Measurements from ENCODE around the gene DMRT3. TPM values are rescaled to one million over a fixed set of nuclear protein-coding genes. Genes with fewer than 3 reads are reported as not detected.
A peak's percentile ranks its signal among the peaks of the same experiment; 100 is the strongest.

DMRT3 gene, protein sequence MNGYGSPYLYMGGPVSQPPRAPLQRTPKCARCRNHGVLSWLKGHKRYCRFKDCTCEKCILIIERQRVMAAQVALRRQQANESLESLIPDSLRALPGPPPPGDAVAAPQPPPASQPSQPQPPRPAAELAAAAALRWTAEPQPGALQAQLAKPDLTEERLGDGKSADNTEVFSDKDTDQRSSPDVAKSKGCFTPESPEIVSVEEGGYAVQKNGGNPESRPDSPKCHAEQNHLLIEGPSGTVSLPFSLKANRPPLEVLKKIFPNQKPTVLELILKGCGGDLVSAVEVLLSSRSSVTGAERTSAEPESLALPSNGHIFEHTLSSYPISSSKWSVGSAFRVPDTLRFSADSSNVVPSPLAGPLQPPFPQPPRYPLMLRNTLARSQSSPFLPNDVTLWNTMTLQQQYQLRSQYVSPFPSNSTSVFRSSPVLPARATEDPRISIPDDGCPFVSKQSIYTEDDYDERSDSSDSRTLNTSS
- not detected in 2 replicates for total RNA-seq
- polyA plus RNA-seq: 0.28 TPM in 1 of 2 replicates, not detected in the other

DNA sequence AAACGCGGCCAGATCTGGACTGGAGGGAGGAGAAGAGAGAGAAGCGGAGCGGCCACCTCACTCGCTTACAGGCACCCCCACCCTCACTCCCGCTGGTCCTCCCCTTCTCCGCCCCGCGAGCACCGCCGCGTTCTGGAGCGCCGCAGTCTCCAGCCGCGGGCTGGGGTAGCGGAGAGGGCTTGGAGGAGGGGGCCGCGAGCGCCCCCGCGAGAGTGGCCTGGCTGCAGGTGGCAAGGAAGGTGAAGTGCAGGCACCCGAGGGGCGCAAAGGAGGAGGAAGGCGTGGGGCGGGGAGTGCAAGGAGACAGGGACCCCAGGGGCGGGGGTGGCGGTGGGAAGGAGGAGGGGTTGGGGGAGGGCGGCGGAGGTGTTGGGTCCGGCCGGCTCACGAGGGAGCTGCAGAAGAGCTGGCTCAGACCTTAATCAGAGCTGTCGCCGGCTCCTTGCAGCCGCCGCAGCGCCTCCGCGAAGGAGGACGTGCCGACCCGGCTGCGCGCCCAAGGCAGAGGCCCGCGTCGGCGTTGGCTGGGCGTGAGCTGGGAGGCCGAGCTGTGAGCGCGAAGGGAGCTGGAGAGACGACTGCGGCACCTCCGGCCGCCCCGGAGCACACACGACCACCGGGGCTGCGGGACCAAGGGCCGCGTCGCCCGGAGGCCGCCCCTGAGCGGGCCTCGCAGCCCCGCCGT, at the start of gene DMRT3:
TSS of gene DMRT3 (plus strand) at position 398 of the 685 bp plus-strand sequence. CDS start 347 bp downstream, outside the sequence.
- Histone ChIP-seq H3K79me2 (no peaks in the 10 kb centered on the region), H2AFZ (peak within 1 kb of the TSS; percentile 56)

DNA sequence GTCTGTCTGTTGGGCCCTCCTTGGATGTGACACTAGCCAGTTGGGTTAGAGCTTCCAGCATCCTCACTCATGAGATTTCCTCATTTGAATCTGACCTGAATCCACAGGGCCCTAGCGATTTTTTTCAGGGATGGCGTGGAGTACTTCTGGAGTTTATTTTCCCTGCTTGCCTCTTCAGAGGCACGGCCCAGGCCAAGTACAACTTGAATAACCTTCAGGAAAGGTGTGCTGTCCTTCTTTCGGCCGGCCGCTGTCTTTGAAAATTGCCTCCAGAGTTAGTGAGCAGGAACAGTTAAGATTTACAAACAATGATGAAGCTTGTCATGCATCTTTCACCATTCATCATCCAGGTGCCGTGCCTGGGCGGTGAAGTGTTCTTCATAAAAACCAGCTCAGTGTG, 49.5 kb upstream of the DMRT3 start:
- Histone ChIP-seq H3K27me3 (no peaks in the 10 kb centered on the region), H3K4me2 (no peak overlapping the region), H3K27ac (no peak overlapping the region), H3K79me2 (no peaks in the 10 kb centered on the region), H3K4me3 (no peak overlapping the region), H2AFZ (no peak overlapping the region), H3K36me3 (replicated peaks; ENCODE audit: insufficient read depth, low read depth) (no peaks in the 10 kb centered on the region), H3K9me3 (ENCODE audit: low read depth) (no peaks in the 10 kb centered on the region), H3K4me1 (ENCODE audit: insufficient read depth) (no peaks in the 10 kb centered on the region), H4K20me1 (ENCODE audit: insufficient read depth, poor library complexity, severe bottlenecking) (no peaks in the 10 kb centered on the region), H3K9me2 (replicated peaks; ENCODE audit: insufficient read depth) (no peaks in the 10 kb centered on the region)
- TF ChIP-seq EZH2 (IDR thresholded peaks at IDR 0.05; ENCODE audit: borderline replicate concordance) (no peak), EZH2phosphoT487 (IDR thresholded peaks at IDR 0.05; ENCODE audit: low read depth, severe bottlenecking, unreplicated experiment) (no peak)
- TF ChIP-seq, protein P1, sequence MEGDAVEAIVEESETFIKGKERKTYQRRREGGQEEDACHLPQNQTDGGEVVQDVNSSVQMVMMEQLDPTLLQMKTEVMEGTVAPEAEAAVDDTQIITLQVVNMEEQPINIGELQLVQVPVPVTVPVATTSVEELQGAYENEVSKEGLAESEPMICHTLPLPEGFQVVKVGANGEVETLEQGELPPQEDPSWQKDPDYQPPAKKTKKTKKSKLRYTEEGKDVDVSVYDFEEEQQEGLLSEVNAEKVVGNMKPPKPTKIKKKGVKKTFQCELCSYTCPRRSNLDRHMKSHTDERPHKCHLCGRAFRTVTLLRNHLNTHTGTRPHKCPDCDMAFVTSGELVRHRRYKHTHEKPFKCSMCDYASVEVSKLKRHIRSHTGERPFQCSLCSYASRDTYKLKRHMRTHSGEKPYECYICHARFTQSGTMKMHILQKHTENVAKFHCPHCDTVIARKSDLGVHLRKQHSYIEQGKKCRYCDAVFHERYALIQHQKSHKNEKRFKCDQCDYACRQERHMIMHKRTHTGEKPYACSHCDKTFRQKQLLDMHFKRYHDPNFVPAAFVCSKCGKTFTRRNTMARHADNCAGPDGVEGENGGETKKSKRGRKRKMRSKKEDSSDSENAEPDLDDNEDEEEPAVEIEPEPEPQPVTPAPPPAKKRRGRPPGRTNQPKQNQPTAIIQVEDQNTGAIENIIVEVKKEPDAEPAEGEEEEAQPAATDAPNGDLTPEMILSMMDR (IDR thresholded peaks at IDR 0.05; ENCODE audit: poor library complexity): no peak
- no peak for DNase-seq (ENCODE audit: low spot score)
- WGBS (ENCODE audit: low lambda C conversion rate, missing lambda C conversion rate): 92% methylated on average over 8 of the region's 8 CpGs

More for the DNA sequence above, at the start of gene DMRT3:
- Histone ChIP-seq H3K9me3 (ENCODE audit: low read depth) (no peaks in the 10 kb centered on the region), H3K4me3 (no peak within 1 kb of the TSS), H3K4me1 (ENCODE audit: insufficient read depth) (peaks cover 25% of the 10 kb centered on the region), H3K9me2 (replicated peaks; ENCODE audit: insufficient read depth) (no peaks in the 10 kb centered on the region), H3K4me2 (peak within 1 kb of the TSS; percentile 78), H3K36me3 (replicated peaks; ENCODE audit: insufficient read depth, low read depth) (no peaks in the 10 kb centered on the region), H4K20me1 (ENCODE audit: insufficient read depth, poor library complexity, severe bottlenecking) (no peaks in the 10 kb centered on the region), H3K27ac (no peak within 1 kb of the TSS), H3K27me3 (peaks cover 98% of the 10 kb centered on the region)
- under 1% methylated on average over 33 of the region's 70 CpGs for WGBS (ENCODE audit: low lambda C conversion rate, missing lambda C conversion rate)
- TF ChIP-seq, protein P1 (IDR thresholded peaks at IDR 0.05; ENCODE audit: poor library complexity): no peak
- peak; percentile 74 for TF ChIP-seq EZH2phosphoT487 (IDR thresholded peaks at IDR 0.05; ENCODE audit: low read depth, severe bottlenecking, unreplicated experiment)
- peak; percentile 98 for TF ChIP-seq EZH2 (IDR thresholded peaks at IDR 0.05; ENCODE audit: borderline replicate concordance)
- DNase-seq (ENCODE audit: low spot score): no peak

DNA sequence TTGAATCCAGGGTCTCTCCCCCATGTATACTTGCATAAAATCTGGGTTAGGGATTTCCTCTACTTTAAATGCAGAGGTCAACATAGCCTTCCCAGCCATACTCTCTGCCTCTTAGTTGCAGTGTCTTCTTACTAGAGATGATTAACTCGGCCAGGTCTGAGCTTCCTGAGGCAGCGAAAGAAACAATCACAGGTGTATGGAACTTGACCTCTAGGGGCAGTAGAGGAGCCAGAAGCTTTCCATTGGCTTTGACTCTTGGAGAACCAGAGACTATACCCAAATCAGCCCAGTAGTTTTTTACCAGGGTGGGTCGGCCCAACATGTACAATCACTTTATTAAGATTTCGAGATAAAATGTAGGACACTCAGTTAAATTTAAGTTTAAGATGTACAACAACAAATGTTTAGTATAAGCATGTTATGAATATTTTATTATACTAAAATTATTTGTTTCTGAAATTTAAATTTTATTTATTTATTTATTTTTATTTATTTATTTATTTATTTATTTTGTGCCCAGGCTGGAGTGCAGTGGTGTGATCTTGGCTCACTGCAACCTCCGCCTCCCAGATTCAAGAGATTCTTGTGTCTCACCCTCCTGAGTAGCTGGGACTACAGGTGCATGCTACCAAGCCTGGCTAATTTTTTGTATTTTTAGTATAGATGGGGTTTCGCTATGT, 48.0 kb upstream of the DMRT3 start:
- H3K27ac ChIP-seq: no peak overlapping the region

More for the DNA sequence above, 48.0 kb upstream of the DMRT3 start:
- H3K4me2 ChIP-seq: no peak overlapping the region
- no peak overlapping the region for H2AFZ ChIP-seq
- H3K4me1 ChIP-seq (ENCODE audit: insufficient read depth): no peaks in the 10 kb centered on the region
- no peaks in the 10 kb centered on the region for H3K27me3 ChIP-seq
- no peaks in the 10 kb centered on the region for H3K36me3 ChIP-seq (replicated peaks; ENCODE audit: insufficient read depth, low read depth)
- H3K4me3 ChIP-seq: no peak overlapping the region
- H3K9me3 ChIP-seq (ENCODE audit: low read depth): no peaks in the 10 kb centered on the region
- H4K20me1 ChIP-seq (ENCODE audit: insufficient read depth, poor library complexity, severe bottlenecking): no peaks in the 10 kb centered on the region
- no peaks in the 10 kb centered on the region for H3K9me2 ChIP-seq (replicated peaks; ENCODE audit: insufficient read depth)
- peak; percentile 60 for DNase-seq (ENCODE audit: low spot score)
- WGBS (ENCODE audit: low lambda C conversion rate, missing lambda C conversion rate): 59% methylated on average over 6 of the region's 6 CpGs
- no peak for TF ChIP-seq EZH2 (IDR thresholded peaks at IDR 0.05; ENCODE audit: borderline replicate concordance)
- TF ChIP-seq, protein P1 (IDR thresholded peaks at IDR 0.05; ENCODE audit: poor library complexity): peak; percentile 49
- no peak for TF ChIP-seq EZH2phosphoT487 (IDR thresholded peaks at IDR 0.05; ENCODE audit: low read depth, severe bottlenecking, unreplicated experiment)
- H3K79me2 ChIP-seq: no peaks in the 10 kb centered on the region
